Stimulated activated CD4-positive, alpha-beta T cell treated with anti-CD3 and anti-CD28 coated beads, Interleukin-4, amount 100 ng/mL, for 4 hours (primary cell): Measurements from ENCODE around the gene CDH4.
"Not testable (repeated sequence)": the region's sequence is repeated elsewhere in the genome, so short reads cannot be mapped to it uniquely, and the experiment has no call there.

Experiments used
- DNase-seq, 2 experiments: peaks; one replicate each; pipeline ENCODE4 v3.0.0-alpha.2; 2020

The CDH4 gene

DNA sequence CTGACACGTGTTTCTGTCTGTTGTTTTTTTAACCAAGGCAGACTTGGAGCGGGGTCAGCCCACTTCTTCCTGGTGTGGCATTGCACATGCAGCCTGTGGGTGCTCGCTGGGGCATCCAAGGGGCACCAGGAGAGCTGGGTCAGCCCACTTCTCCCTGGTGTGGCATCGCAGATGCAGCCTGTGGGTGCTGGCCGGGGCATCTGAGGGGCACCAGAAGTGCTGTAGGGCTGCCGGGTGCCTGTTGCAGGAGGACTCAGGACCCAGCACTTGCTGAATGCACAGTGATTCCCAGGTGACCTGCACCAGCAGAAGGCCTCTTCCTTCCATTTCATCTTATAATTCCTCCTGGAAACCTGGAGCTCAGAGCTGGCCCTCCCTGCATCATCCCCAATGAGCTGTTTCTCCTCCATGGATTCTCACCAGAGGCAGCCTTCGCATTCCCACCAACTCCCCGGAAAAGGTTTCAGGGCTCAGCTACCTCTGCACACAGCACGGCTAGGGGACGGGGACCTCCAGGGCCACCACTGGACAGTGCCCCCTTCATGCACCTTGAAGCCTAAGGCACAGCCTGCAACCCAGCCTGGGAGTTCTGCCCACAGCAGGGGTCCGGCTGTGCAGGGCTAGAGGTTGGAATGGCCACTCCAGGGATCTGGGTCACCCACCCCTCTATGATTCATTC, 594.8 kb downstream of the CDH4 start:
- no peak for DNase-seq

DNA sequence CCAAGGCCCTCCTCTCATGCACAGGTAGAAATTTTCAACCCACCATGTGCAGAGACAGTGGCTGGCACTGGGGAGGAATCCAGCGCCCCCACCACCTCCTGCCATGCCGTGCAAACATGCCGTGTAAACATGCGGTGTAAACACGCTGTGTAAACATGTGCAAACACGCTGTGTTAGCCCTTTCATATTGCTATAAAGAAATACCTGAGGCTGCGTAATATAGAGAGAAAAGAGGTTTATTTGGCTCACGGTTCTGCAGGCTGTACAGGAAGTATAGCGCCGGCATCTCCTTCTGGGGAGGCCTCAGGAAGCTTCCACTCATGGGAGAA, 595.3 kb downstream of the CDH4 start:
- no peak for DNase-seq

DNA sequence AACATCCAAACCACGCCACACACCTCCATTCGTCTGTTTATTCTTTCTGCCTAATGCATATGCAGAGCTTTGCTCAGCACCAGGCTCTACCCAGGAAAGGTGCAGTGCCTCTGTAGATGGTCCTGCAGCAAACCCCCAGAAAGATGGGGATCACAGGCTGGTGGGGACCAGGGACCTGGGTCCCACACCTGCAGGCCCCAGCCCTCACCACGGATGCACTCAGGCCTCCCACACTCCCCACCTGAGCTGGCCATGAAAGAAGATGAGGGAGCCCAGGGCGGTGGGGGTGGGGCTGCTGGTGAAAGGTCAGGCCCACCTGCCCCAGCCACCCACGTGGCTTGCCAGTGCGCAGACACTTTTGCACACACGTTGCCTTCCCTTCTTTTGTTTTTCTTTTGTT, 595.9 kb downstream of the CDH4 start:
- no peak for DNase-seq

DNA sequence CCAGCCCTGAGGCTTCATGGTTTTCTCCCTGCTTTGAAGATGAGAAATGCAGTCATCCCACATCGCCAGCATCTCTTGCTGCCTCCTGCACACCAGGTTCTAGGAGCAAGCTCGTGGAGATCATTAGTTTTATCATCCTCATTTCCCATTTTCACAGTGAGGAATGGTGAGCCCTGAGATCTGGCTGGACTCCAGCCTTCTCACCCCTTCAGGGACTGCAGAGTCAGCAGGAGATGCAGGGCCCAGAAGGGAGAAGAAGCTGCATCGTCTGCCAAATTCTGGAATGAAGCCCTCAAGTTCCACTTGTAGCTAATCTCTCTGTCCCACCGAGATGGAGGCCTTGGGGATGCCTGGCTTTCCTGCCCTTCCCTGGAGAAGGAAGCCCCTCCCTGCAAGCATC, 596.8 kb downstream of the CDH4 start:
- DNase-seq: no peak

DNA sequence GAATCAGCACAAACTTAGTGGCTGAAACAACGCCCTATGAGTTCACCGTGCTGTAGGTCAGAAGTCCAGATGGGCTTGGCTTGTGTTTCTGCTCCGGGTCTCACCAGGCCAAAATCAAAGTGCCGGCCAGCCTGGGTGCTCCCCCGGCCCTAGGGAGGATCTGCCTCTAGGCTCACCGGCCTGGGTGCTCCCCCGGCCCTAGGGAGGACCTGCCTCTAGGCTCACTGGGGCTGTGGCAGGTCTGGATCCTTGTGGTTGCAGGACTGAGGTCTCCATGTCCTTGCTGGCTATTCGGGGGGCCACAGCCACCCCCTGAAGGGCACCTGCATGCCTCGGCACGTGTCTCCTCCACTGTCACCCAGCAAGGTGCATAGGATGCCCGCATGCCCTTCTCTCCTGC, 597.3 kb downstream of the CDH4 start:
- DNase-seq: no peak

DNA sequence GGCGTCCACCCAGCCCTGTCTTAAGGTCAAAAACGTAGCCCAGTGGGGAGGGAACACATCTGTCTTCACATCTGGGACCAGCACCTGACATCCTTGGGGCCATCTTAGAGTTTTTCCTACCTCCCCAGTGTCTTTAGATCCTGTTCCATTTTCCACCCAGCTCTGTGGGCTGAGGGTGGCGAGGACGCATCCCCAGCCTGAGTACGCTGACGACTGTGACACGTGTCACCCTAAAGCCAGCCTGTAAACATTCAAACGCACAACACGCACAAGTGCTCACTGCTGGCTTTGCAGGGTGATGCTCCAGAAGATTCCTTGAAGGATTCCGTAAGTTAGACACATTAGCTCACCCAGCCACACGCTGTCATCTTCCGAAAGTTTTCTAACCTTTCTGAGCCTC, 597.8 kb downstream of the CDH4 start:
- no peak for DNase-seq

DNA sequence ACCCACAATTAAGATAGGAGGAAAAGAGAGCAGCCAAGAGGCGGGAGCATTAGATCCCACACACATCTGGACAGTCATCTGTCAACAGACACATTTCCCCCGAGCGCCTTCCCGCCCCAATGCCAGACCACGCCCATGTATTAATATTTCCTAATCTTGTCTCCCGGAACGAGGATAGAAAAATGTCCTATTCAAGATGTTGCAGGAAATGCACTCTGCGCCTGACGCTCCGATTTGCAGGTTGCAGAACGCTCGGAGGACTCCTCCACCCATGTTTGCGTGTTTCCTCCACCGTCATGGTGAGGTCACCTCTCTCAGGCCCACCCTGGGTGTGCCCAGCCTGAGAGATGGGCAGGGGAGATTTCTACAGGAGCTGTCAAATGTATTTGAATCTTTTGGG, 598.4 kb downstream of the CDH4 start:
- no peak for DNase-seq

DNA sequence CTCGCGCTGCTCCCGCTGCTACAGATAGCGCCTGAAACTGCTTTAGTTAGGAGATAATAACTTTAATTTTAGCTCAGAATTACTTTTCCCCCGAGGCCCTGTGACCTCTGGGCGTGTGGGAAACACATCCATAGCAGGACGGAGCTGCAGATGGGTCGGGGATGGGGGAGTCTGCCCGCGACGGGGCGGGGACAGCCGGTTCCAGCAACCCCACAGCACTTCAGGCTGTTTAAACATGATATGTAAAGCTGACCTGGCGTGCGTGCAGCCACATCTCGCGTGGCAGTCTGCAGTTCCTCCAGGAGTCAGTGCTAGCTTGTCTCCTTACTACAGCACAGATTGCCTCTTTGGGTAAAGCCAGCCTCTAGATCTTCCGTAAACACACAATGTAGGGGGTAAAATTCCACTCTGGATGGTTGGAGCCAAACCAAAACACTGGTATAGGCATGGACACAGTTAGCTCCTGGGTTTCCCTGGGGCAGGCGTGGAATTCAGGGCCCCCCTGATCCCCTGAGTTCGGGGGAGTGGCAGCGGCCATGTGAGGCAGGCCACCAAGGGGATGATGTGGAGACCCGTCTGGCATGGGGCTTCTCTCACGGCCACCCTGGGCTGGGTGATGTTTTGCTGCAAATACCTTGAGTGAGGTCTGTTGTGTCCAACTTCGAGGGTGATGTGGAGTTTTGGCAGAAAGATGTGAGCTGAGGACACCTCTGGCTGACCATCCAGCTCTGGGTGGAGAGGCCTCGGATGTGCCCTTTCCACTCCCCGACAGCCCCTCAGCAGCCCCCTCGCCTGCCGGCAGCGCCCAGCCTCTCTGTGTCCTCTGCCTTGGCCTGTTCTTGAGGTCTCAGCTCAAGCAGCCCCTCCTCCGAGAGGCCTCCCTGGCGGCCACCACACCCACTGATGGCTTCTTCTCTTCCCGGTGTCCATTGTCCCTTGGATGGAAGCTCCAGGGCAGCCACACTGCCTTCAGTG, 599.2 kb downstream of the CDH4 start:
- DNase-seq: no peak

DNA sequence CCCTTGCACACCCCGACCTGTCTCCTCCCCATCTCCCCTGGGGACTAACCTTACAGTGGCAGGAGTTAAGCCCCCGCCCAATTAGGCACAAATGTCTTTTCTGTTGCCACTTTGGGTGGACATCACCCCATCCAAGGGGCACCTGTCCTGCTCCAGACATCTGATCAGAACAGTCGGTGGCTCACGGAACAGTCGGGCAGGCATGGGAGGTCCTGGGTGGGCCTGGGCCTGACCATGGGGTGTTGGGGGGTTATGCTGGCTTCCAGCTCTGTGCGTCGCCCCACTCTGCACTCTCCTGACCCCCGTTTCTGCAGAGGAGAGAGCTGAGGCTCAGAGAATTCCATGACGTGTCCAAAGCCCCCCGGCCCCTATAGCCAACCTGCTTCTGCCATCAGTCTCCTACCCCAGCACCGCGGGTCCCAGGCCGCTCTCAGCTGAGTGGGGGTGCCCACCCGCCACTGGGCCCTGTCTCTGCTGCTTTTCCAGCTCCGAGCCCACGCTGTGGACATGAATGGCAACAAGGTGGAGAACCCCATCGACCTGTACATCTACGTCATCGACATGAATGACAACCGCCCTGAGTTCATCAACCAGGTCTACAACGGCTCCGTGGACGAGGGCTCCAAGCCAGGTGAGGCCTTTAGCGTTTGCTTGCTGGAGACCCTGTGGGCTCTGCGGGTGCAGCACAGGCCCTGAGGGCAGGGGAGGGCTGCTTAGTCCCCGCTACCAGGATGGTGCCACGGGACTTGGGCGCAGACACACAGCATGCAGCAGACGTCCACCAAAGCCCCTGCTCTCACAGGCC, 600.4 kb downstream of the CDH4 start:
- DNase-seq: no peak

DNA sequence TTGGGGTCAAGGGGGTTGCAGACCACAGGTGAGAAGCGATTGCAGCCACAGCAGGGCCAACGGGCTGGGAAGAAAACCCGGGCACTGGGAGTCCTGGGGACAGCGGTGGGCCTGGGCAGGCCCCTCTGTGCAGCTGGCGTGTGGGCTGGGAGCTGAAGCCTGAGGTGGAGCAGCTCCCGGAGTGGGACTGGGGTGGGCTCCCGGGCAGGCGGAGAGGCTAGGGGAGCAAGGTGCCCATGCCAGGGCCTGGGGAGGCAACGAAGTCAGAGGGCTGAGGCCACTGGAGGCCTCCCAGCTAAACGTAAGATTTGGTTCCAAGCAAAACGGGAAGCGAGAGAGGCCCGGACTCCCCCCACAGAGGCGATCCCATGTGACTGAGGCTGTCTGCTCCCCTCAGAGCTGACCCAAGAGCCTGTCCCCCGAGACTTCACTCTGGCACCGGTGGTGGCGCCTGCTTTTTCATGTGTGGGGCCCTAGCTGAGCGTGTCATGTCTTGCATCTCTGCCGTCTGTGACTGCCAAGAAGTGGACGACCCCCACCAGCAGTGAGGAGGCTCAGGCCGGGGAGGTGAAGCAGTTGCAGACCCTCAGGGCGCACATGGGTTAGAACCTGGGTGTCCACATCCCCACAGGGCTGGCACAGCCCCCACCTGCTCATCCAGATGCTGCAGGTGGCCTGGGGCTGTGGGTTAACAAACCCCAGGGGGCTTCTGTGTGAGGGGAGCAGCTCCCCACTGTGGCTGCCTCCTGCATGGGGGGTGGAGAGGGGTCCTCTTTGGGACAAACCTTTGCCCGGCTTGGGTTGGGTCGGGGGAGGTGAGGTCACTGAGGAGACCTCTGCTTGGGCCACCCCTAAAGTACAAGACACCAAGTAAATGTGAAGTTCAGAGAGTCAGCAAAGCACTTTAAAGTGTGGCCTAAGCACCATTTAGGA, 601.3 kb downstream of the CDH4 start:
- no peak for DNase-seq

DNA sequence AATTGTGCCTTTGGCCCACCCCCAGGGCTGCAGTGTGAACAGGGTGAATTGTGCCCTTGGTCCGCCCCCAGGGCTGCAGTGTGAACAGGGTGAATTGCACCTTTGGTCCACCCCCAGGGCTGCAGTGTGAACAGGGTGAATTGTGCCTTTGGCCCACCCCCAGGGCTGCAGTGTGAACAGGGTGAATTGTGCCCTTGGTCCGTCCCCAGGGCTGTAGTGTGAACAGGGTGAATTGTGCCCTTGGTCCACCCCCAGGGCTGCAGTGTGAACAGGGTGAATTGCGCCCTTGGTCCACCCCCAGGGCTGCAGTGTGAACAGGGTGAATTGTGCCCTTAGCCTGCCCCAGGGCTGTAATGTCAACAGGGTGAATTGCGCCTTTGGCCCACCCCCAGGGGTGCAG, 602.5 kb downstream of the CDH4 start:
- DNase-seq: not testable (repeated sequence)

DNA sequence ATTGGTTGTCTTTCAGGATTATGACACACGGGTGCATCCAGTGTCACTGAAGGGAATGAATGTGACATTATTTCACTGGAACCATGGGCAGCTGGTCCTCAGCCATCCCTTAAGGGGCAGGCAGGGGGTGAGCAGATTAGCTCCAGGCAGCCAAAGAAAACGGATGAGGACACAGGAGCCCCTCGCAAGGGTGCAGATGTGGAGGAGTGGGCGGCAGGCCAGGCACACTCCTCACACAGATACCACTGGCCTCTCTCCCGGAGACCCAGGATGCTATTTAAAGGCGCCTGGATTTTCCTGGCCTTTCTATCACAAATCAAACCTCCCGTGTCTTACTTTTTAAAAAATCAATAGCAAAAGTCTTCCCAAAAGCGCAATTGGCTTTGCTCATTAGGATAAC, 603.2 kb downstream of the CDH4 start:
- DNase-seq: no peak

DNA sequence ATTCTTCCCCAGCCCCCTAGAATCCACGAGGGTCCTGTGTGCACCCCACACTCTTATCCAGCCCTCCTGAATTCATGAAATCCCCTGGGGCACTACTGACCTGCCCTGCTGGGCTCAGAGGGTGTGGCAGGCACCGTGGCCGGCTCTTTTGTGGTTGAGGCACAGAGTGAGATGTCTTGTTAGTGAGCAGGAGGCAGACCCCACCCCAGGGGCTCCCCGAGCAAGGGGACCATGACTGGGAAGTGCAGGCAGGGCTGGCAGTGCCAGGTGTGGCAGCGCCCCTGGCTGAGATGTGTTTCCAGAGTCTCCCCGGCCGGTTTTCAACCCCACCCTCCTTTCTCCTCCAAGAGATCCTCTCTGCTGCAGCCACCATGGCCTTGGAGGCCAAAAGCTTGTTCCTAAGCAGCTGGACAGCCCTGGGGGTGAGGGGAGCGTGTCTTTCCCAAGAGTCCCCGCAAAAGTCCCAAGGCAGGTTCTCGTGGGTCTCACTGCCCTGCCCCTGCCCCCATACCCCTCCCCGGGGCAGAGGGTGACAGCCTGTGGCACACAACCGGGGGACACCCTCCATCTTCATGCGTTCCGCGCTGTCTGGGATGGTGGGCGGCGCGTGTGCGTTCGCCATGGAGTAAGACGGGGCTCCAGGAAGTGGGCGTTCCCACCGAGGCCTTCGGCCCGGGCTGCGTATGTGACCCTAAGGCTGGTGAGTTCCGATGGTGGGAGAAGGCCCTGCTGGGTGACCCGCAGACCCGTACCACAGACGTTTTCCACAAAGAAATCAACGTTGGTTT, 604.8 kb downstream of the CDH4 start:
- no peak for DNase-seq

DNA sequence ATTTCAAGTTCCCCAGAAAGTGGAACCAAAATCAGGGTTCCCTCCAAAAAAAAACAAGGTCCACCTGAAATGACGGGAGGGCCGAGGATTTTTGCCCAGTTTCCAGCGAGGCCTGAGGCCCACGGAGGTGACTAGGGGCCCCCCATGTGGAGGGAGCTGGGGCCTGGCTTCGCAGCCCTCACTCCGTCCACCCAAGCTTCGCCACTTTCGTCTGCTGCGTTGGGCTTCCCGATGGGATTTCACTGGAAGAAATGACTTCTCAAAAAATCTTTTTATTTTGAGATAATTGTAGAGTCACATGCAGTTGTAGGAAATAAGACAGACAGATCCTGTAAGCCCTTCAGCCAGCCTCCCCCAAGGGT, 605.3 kb downstream of the CDH4 start:
- DNase-seq: no peak

DNA sequence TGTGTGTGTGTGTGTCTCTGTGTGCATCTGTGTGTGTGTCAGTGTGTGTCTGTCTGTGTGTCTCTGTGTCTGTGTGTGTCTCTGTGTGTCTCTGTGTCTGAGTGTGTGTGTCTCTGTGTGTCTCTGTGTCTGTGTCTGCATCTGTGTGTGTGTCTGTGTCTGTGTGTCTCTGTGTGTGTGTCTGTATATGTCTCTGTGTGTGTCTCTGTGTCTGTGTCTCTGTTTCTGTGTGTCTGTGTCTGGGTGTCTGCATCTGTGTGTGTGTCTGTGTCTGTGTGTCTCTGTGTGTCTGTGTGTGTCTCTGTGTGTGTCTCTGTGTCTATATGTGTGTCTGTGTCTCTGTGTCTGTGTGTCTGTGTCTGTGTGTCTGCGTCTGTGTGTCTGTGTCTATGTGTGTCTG, 605.8 kb downstream of the CDH4 start:
- DNase-seq: no peak

DNA sequence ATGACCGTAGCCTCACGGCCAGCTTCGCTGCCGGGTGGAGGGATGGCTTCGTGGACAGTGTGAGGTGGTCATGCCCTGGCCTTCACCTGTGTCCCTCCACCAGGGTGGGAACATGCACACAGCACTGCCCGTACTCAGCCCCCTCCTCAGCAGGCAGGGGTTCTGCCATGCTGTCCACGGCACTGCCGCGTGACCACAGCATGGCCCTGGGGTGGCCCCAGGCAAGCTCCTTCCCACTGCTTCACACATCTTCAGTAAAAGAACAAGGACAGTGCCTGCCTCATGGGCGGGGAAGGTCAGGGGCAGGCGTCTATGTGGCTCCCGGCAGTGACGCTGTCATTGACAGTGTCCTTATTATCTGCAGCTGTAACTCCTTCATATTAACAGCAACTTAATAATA, 607.7 kb downstream of the CDH4 start:
- no peak for DNase-seq

DNA sequence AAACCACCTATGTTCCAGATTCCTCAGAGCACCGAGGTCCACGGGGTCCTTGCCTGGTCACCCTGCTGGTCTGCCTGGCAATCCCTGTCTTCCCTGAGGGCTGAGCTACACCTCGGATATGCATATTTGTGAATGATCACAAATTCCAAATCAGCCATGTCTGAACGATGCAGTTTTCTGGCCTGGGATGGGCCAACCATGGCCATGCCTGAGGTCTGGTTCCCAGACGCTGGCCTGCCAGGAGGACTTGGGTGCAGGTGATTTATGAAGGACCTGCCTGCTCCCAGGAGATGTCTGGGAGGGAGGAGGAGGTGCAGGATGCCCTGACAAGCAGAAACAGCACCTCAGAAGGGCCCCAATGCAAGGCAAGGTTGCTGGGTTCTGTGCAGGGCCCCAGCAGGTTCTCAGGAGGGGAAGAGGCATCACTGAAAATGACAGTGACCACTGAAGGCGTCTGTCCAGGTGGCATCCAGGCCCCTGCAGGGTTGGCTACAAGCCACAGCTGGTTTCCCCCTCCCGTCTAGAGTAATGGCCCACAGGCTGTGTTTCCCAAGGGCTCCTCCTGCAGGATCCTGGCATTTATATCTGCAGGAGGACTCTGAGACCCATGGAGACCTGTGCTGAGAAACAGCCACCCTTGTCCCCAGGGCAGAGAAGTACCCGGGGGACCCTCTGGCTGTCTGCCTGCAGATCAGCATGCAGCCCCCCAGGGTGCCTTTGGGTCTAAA, 608.4 kb downstream of the CDH4 start:
- DNase-seq: no peak

DNA sequence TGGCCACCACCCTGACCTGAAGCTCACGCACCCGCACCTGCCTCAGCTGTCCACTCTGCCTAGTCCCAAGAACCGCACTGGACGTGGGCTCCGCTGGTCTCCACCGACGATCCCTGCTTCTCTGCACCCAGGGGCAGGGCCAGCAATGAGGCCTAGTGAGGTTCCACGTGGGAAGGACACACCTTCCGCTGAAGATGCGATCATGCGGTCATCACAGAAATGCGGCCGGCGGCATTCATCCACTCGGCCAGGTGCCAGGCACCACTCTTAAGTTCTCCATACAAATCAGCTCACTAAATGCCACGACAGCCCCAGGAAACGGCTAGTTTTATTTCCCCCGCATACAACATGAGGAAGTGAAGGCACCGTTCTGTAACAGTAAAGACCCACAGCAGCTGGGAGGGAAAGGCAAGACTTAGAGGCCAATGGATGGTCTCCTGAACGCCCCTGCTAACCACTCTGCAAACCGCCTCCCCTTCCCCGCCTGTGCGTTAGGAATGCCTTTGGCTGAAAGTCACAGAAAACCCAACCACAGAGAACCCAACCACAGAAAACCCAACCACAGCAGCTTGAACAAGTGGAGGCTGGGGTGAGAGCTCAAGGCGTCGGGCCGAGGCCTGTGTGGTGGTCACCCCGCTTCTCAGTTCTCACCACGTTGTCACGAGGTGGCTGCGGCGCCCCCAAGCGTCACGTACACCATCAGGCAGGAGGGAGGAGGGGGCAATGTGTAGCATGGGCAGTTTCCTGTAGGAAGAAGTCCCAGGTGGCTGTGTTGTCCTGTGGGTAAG, 609.2 kb downstream of the CDH4 start:
- DNase-seq: no peak

DNA sequence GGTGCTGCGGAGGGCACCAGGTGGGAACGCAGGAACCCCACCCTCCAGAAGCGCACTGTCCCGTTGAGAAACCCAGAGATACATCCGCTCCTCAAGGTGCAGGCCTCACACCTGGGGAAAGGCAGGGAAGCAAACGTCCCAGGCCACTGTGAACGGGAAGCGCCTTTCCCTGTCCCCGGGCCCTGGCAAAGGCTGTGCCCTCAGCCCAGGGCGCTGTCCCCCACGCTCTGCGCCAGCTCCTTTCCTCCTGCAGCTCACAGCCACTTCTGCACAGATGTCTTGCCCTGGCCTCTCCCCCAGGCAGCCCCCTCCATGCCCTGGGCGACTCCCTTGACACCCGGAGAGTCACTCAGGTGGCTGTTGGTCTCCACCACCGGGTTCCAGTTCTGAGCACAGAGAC, 609.8 kb downstream of the CDH4 start:
- DNase-seq: no peak

DNA sequence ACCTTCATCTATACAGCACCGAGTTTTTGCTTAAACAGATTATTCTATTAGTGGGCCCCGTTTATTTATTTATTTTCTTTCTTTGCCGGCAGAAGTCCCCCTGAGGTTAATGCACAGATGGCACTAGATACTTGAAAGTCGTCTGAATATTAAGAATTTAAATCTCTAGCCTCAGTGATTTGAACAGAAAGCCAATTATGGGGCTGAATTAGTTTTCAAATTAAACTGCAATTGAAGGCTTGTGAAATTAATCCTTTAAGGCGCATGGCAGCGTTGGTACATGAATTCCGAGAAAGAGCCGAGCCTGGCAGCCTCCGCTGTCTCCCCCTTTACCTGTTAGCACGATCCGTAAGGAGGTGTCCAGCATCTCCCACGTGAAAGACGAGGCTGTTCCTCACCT, 610.8 kb downstream of the CDH4 start:
- DNase-seq: no peak
